ENCODE results near the gene SLBP.

GRCh38 chr4:1745165-1745564 is 33.0 kb upstream of the SLBP start:
- TF ChIP-seq CTCF (IDR thresholded peaks at IDR 0.05; ENCODE audit: extremely low read depth in 1 of 2, insufficient read depth in 1 of 2, low read depth in 1 of 2, low read length in 2 of 2), result no peak
- no peak for TF ChIP-seq POLR2A (IDR thresholded peaks at IDR 0.05; ENCODE audit: low read depth, low read length)
- TF ChIP-seq EZH2 (IDR thresholded peaks at IDR 0.05; ENCODE audit: borderline replicate concordance, low read depth, low read length, severe bottlenecking), result no peak
- TF ChIP-seq MAX (IDR thresholded peaks at IDR 0.05; ENCODE audit: insufficient read depth, insufficient read length), result no peak
- TF ChIP-seq POLR2AphosphoS5 (IDR thresholded peaks at IDR 0.05; ENCODE audit: insufficient read depth, low read depth, low read length), result no peak
- no peak for TF ChIP-seq GATA2 (IDR thresholded peaks at IDR 0.05; ENCODE audit: insufficient read depth, insufficient read length, low read depth, low read length)
- no peak for TF ChIP-seq MYC (IDR thresholded peaks at IDR 0.05; ENCODE audit: low read depth, low read length)
- no peak for TF ChIP-seq JUN (IDR thresholded peaks at IDR 0.05; ENCODE audit: borderline replicate concordance, insufficient read depth, insufficient read length, low read depth)
- no peak for TF ChIP-seq FOS (IDR thresholded peaks at IDR 0.05; ENCODE audit: borderline replicate concordance, insufficient read depth, low read length)

Measured in endothelial cell of umbilical vein (primary cell).